SK-N-SH treated with all-trans-retinoic acid at 6 μM for 48 hours (cell line): ENCODE results near the gene KLK1.

ENCODE experiments used
- ARNTL ChIP-seq: fragments of 450-650 bp; formaldehyde crosslinking; IDR thresholded peaks from 2 replicates; pipeline ENCODE4 v1.5.0; 2020; ENCODE audit warnings: low read depth, mild to moderate bottlenecking, moderate library complexity, borderline replicate concordance
- BACH2 ChIP-seq: fragments of 250-450 bp; sonication (Bioruptor Pico); IDR thresholded peaks from 2 replicates; pipeline ENCODE4 v1.9.0; 2021; ENCODE audit warnings: mild to moderate bottlenecking, borderline replicate concordance

- TF ChIP-seq BACH2 (CRISPR knock-in tag), result no peak
- no peak for TF ChIP-seq ARNTL (CRISPR knock-in tag)
These were observed at the start of gene KLK1 for GRCh38 chr19:50823389-50824042.
